T-cell (primary cell): Measurements from ENCODE around the gene GPR25. TPM values are rescaled to one million over a fixed set of nuclear protein-coding genes. Genes with fewer than 3 reads are reported as not detected.

Source experiments
- ATAC-seq, 4 experiments: fragments of 200-7000 bp in 3 of 4; fragments of 150-1000 bp in 1 of 4; cut with Tn5 transposase; replicated peaks in 1 of 4; 1 replicate in 3 of 4; 2 replicates in 1 of 4; pipeline ENCODE4 v1.10.0; 2021; ENCODE audit warnings: moderate library complexity in 3 of 4, mild to moderate bottlenecking in 2 of 4, moderate number of reproducible peaks in 1 of 4
- CTCF ChIA-PET, 2 donors: fragments of 300-600 bp; sonication (Branson Sonifier 250); formaldehyde crosslinking; loops; one replicate each; lab custom pipeline; 2022; ENCODE audit warnings: antibody characterized with exemption in 2 of 2; lab: Charles Lee
- POLR2A ChIA-PET, 2 donors: fragments of 300-600 bp; sonication (Branson Sonifier 250); formaldehyde crosslinking; loops; one replicate each; lab custom pipeline; 2022; ENCODE audit warnings: antibody characterized with exemption in 2 of 2; lab: Charles Lee
- DNase-seq, 35 experiments: peaks; one replicate each; pipeline versions ENCODE4 v3.0.0 to v3.0.0-alpha.2; 2013 to 2023
- H3K27ac ChIP-seq: one replicate; pipeline ENCODE4 v1.5.1; 2013; ENCODE audit warnings: low read length
- H3K27me3 ChIP-seq, 2 experiments: replicated peaks in 1 of 2; 1 replicate in 1 of 2; 2 replicates in 1 of 2; pipeline versions ENCODE4 v1.6.1 to v1.7.0; 2013; ENCODE audit warnings: low read length in 1 of 2, mixed read lengths in 1 of 2; ENCODE audit not compliant: control insufficient read depth in 2 of 2, insufficient read depth in 2 of 2; ENCODE audit errors: extremely low read depth in 1 of 2
- H3K36me3 ChIP-seq, 2 donors: 1 replicate in 1 of 2; 2 replicates in 1 of 2; pipeline versions ENCODE4 v1.6.1 to v1.7.0; 2013; ENCODE audit warnings: low read length in 1 of 2; ENCODE audit not compliant: control insufficient read depth in 2 of 2, insufficient read depth in 1 of 2; ENCODE audit errors: extremely low read depth in 1 of 2
- H3K4me1 ChIP-seq, 2 experiments: 1 replicate in 1 of 2; 2 replicates in 1 of 2; pipeline versions ENCODE4 v1.6.1 to v1.7.0; 2013; ENCODE audit warnings: low read length in 2 of 2, mixed read lengths in 1 of 2; ENCODE audit not compliant: insufficient read depth in 2 of 2, control insufficient read depth in 1 of 2; ENCODE audit errors: extremely low read depth in 1 of 2
- H3K4me3 ChIP-seq, 2 donors: 1 replicate in 1 of 2; 2 replicates in 1 of 2; pipeline versions ENCODE4 v1.5.1 to v1.7.0; 2013; ENCODE audit warnings: mild to moderate bottlenecking in 2 of 2, low read length in 1 of 2, moderate library complexity in 1 of 2; ENCODE audit not compliant: control insufficient read depth in 1 of 2; ENCODE audit errors: extremely low read depth in 1 of 2
- H3K9me3 ChIP-seq: 2 replicates; pipeline ENCODE4 v1.7.0; 2013
- H3K27ac Mint-ChIP-seq, 2 donors: one replicate each; pipeline ENCODE4 v1.8.0; 2020 to 2021; ENCODE audit warnings: mild to moderate bottlenecking in 2 of 2, mixed read lengths in 2 of 2
- H3K27me3 Mint-ChIP-seq, 2 donors: one replicate each; pipeline ENCODE4 v1.8.0; 2021 to 2022; ENCODE audit warnings: mixed read lengths in 2 of 2
- H3K36me3 Mint-ChIP-seq: one replicate; pipeline ENCODE4 v1.8.0; 2021; ENCODE audit warnings: mixed read lengths
- H3K4me1 Mint-ChIP-seq, 3 donors: one replicate each; pipeline ENCODE4 v1.8.0; 2020 to 2022; ENCODE audit warnings: mixed read lengths in 3 of 3, mild to moderate bottlenecking in 1 of 3
- H3K4me3 Mint-ChIP-seq, 3 donors: one replicate each; pipeline ENCODE4 v1.8.0; 2020 to 2022; ENCODE audit warnings: mild to moderate bottlenecking in 3 of 3, mixed read lengths in 3 of 3, moderate library complexity in 3 of 3
- H3K9me3 Mint-ChIP-seq, 3 donors: one replicate each; pipeline ENCODE4 v1.8.0; 2020 to 2022; ENCODE audit warnings: mixed read lengths in 3 of 3
- WGBS: methylation state at CpG from one replicate; pipeline ENCODE4 v1.1.5; 2013; ENCODE audit warnings: missing lambda C conversion rate; ENCODE audit not compliant: insufficient coverage; 5-methylcytosine and 5-hydroxymethylcytosine counted together
- total RNA-seq, 35 experiments: library from RNA in 6 of 35; stranded (reverse) in 6 of 35; fragments of 120-200 nt in 1 of 35; gene quantifications; one replicate each; pipeline versions ENCODE4 v1.2.1 to v1.2.4 and lab custom pipeline; 2013 to 2026

Gene GPR25
- total RNA-seq, 5 donors from 2014 or later (not counting 1 experiment from before 2014, with no cell fraction given): 1.2 to 6.7 (median 1.8) TPM

DNA sequence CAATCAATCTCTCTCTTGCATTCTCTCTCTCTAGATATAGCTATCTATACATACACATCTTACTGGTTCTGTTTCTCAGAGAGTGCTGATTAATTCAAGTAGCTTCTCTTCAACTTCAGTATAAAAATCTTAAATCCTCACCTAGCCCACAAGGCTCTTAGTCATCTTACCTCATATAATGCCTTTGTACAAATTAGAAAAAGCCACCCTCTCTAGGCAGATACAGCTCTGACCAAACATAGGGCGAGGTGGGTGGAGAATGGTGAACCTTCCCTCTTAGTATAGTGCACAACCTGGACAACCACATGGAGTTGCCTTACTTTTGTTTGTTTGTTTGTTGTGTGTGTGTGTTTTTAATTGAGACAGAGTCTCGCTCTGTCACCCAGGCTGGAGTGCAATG, 16.8 kb downstream of the GPR25 start:
- 100% methylated on average over 1 of the region's 2 CpGs for WGBS
- peaks cover 9 to 71% of the 10 kb centered on the region in 2 experiments for H3K4me1 ChIP-seq
- H3K27ac Mint-ChIP-seq: peak overlapping the region; percentile 45 to 71
- no peaks in the 10 kb centered on the region for H3K36me3 Mint-ChIP-seq
- no peak for ATAC-seq
- peaks cover 46 to 63% (median 57%) of the 10 kb centered on the region in 3 donors for H3K4me1 Mint-ChIP-seq
- no peak overlapping the region for H3K27ac ChIP-seq
- H3K36me3 ChIP-seq: no peaks in the 10 kb centered on the region
- ChIA-PET CTCF (interaction anchor here in 1 of 2 donors (0.8 to 1.6 kb wide), 3 partner anchors 14 to 82 kb away, joined by 3 to 7 read pairs (median 5); no protein-coding TSS in a partner anchor), POLR2A (interaction anchor here (0.6 kb wide), 2 partner anchors 13 to 19 kb away, joined by 3 read pairs; no protein-coding TSS in a partner anchor)
- H3K4me3 ChIP-seq: no peak overlapping the region
- H3K9me3 ChIP-seq: no peaks in the 10 kb centered on the region
- peak overlapping the region; percentile 22 to 73 (median 26) for H3K4me3 Mint-ChIP-seq
- no peak for DNase-seq
- no peaks in the 10 kb centered on the region for H3K9me3 Mint-ChIP-seq
- H3K27me3 Mint-ChIP-seq: peaks cover 25 to 26% of the 10 kb centered on the region in 2 donors
- peaks cover 5 to 35% of the 10 kb centered on the region in 2 experiments for H3K27me3 ChIP-seq

DNA sequence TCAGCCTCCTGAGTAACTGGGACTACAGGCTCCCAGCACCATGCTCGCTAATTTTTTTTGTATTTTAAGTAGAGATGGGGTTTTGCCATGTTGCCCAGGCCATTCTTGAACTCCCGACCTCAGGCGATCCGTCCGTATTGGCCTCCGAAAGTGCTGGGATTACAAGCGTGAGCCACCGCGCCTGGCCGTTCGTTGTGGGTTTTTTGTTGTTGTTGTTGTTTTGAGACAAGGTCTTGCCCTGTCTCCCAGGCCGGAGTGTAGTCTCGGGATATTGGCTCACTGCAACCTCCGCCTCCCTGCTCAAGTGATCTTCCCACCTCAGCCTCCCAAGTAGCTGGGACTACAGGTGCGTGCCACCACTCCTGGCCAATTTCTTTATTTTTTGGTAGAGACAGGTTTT, 17.2 kb downstream of the GPR25 start:
- H3K27me3 Mint-ChIP-seq: peaks cover 25 to 26% of the 10 kb centered on the region in 2 donors
- no peaks in the 10 kb centered on the region for H3K9me3 ChIP-seq
- peak overlapping the region in 2 of 3 donors; percentile 73 for H3K4me3 Mint-ChIP-seq
- H3K4me1 Mint-ChIP-seq: peaks cover 46 to 61% (median 57%) of the 10 kb centered on the region in 3 donors
- no peaks in the 10 kb centered on the region for H3K36me3 ChIP-seq
- no peak for ATAC-seq
- no peak for DNase-seq
- no peaks in the 10 kb centered on the region for H3K9me3 Mint-ChIP-seq
- no peak overlapping the region for H3K4me3 ChIP-seq
- peaks cover 5 to 40% of the 10 kb centered on the region in 2 experiments for H3K27me3 ChIP-seq
- ChIA-PET CTCF (interaction anchor here in 1 of 2 donors (0.8 to 1.6 kb wide), 3 partner anchors 14 to 82 kb away, joined by 3 to 7 read pairs (median 5); no protein-coding TSS in a partner anchor), POLR2A (interaction anchor here in 1 of 2 donors (0.6 kb wide), 1 partner anchor 18 kb away, joined by 3 read pairs; no protein-coding TSS in a partner anchor)
- H3K27ac Mint-ChIP-seq: no peak overlapping the region
- H3K36me3 Mint-ChIP-seq: no peaks in the 10 kb centered on the region
- peaks cover 9 to 67% of the 10 kb centered on the region in 2 experiments for H3K4me1 ChIP-seq
- no peak overlapping the region for H3K27ac ChIP-seq
- 84% methylated on average over 5 of the region's 15 CpGs for WGBS

DNA sequence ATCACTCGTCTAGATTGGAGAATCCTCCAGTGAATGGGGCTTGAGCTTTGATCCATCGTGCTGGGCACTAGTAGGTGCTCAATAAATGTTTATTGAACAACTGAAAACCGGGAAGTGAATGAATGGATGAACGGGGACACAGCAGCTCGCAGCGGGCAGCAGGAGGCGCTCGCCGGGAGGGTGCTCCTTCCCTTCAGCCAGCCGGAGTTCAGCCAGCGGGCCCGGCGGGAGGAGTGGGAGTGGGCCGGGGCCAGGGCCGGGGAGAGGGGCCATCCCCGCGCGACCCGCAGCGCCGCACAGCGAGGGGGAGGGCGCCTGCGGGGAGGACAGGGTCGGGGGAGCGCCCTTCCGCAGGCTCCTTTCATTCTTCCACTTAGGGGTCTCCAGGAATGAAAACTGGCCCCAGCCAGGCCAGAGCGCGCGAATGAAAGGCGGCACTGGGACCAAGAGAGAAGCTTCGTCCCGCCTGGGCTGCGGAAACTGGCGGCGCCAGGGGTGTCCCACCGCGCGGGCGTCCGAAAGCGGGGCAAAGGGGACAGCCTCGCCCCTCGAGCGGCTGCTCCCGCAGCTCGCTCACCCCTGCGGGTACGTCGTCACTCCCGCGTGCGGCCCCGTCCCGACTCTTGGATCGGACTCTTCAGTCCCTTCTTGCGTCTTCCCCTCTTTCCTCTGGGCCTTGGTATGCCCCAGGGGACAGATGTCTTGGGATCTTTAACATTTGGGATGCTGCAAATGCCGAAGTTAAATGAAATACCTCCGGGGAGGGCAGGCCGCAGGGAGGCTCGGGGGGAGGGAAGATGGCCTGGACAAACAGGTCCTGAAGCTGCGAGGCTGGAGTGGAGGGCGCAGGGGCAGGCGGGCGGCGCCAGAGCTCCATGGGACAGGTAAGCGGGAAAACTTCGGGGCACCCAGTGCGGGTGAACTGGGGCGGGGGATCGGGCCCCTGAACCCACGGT, 18.3 kb downstream of the GPR25 start:
- Mint-ChIP-seq H3K4me1 (peaks cover 46 to 53% (median 51%) of the 10 kb centered on the region in 3 donors), H3K36me3 (no peaks in the 10 kb centered on the region), H3K27me3 (peaks cover 25 to 26% of the 10 kb centered on the region in 2 donors), H3K4me3 (peak overlapping the region; percentile 66 to 73 (median 73)), H3K9me3 (no peaks in the 10 kb centered on the region), H3K27ac (peak overlapping the region in 1 of 2 donors; percentile 58)
- ChIA-PET CTCF (interaction anchor here in 1 of 2 donors (1.3 kb wide), 1 partner anchor 14 kb away, joined by 3 read pairs; no protein-coding TSS in a partner anchor), POLR2A (interaction anchor here in 1 of 2 donors (0.5 to 0.6 kb wide), 3 partner anchors 15 to 700 kb away, joined by 3 to 6 read pairs (median 4); no protein-coding TSS in a partner anchor)
- Histone ChIP-seq H3K27me3 (peaks cover 5 to 49% of the 10 kb centered on the region in 2 experiments), H3K9me3 (no peaks in the 10 kb centered on the region), H3K4me3 (peak overlapping the region; percentile 53 to 81), H3K36me3 (no peaks in the 10 kb centered on the region), H3K4me1 (peaks cover 9 to 62% of the 10 kb centered on the region in 2 experiments), H3K27ac (no peak overlapping the region)
- ATAC-seq (peak in 2 of 4 experiments; percentile 13 to 34), DNase-seq (peak in 2 of 35 experiments; percentile 17 to 44)
- 9% methylated on average over 56 of the region's 72 CpGs for WGBS

DNA sequence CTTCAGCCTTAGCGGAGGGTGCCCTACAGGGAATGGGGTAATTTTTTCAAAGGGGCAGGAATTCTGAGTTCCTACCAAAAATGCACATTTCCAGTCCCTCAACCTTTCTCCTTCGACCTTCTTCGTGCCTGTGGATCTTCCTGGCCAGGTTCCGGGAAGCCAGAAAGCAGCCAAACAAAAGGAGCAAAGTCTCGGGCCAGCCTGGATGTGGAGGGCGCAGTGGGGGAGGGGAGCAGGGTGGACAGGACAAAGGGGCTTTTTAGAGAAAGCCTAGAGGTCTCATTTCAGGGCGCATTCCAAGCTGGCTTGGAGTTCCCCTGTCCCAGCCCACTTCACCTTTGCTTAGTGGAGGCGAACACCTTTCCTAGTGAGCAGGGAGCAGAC, 19.0 kb downstream of the GPR25 start:
- WGBS: 40% methylated on average over 1 of the region's 8 CpGs
- H3K4me3 Mint-ChIP-seq: peak overlapping the region; percentile 66 to 73 (median 73)
- H3K27ac ChIP-seq: no peak overlapping the region
- H3K27ac Mint-ChIP-seq: peak overlapping the region in 1 of 2 donors; percentile 48
- H3K27me3 ChIP-seq: peaks cover 5 to 52% of the 10 kb centered on the region in 2 experiments
- H3K36me3 ChIP-seq: no peaks in the 10 kb centered on the region
- peaks cover 9 to 57% of the 10 kb centered on the region in 2 experiments for H3K4me1 ChIP-seq
- H3K9me3 ChIP-seq: no peaks in the 10 kb centered on the region
- POLR2A ChIA-PET: interaction anchor here in 1 of 2 donors (0.5 to 0.6 kb wide), 2 partner anchors 47 to 701 kb away, joined by 4 to 6 read pairs; no protein-coding TSS in a partner anchor
- DNase-seq (no peak), ATAC-seq (no peak)
- CTCF ChIA-PET: no interaction called here
- no peaks in the 10 kb centered on the region for H3K9me3 Mint-ChIP-seq
- peak overlapping the region; percentile 53 to 81 for H3K4me3 ChIP-seq
- H3K36me3 Mint-ChIP-seq: no peaks in the 10 kb centered on the region
- H3K4me1 Mint-ChIP-seq: peaks cover 46 to 51% (median 47%) of the 10 kb centered on the region in 3 donors
- H3K27me3 Mint-ChIP-seq: peaks cover 25 to 26% of the 10 kb centered on the region in 2 donors

DNA sequence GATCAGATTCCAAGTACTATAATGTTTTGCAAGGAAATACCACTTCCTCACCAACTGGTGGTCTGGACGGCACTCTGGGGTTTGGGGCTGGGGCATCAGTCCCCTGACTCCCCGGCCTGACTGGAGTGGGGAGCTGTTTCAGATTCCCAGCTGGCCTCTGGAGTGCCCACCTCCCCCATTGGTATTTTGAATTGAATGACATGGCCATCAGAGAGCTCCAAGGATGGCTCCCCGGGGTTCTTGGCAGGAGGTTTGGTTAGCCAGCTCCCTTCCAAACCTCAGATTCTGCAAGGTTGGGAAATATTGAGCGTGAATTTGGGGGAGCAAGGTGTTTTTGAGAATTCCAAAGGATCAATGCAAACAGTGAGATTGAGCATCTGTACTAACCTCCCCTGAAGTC, 19.8 kb downstream of the GPR25 start:
- Histone ChIP-seq H3K27ac (no peak overlapping the region), H3K4me1 (peaks cover 9 to 49% of the 10 kb centered on the region in 2 experiments), H3K27me3 (peaks cover 5 to 58% of the 10 kb centered on the region in 2 experiments), H3K4me3 (no peak overlapping the region), H3K9me3 (no peaks in the 10 kb centered on the region), H3K36me3 (no peaks in the 10 kb centered on the region)
- no peaks in the 10 kb centered on the region for H3K9me3 Mint-ChIP-seq
- H3K27ac Mint-ChIP-seq: no peak overlapping the region
- ATAC-seq (no peak), DNase-seq (no peak)
- ChIA-PET CTCF (interaction anchor here in 1 of 2 donors (0.6 kb wide), 1 partner anchor 23 kb away, joined by 3 read pairs; no protein-coding TSS in a partner anchor), POLR2A (no interaction called here)
- H3K4me1 Mint-ChIP-seq: peaks cover 41 to 45% (median 45%) of the 10 kb centered on the region in 3 donors
- peak overlapping the region in 1 of 3 donors; percentile 73 for H3K4me3 Mint-ChIP-seq
- H3K36me3 Mint-ChIP-seq: no peaks in the 10 kb centered on the region
- 62% methylated on average over 2 of the region's 4 CpGs for WGBS
- H3K27me3 Mint-ChIP-seq: peaks cover 26 to 29% of the 10 kb centered on the region in 2 donors

DNA sequence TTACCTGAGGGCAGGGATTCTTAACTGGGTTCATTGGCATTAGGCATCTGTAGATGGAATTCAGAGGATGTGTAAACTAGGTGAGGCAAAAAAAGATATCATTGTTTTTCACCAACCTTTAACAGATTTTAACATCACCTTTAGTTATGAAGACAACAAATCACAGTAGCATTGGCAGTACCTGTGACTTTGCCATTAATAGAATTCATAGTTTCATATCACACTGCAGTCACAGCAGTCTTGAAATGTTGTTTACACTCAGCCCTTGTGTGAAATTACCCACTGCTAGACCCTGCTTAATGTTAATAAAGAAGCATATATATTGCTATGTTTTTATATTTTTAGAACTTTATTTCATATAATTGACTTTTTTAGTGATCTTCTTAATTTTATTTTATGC, 20.2 kb downstream of the GPR25 start:
- Histone ChIP-seq H3K27me3 (peaks cover 5 to 59% of the 10 kb centered on the region in 2 experiments), H3K4me1 (peaks cover 8 to 45% of the 10 kb centered on the region in 2 experiments), H3K36me3 (no peaks in the 10 kb centered on the region), H3K9me3 (no peaks in the 10 kb centered on the region), H3K4me3 (no peak overlapping the region), H3K27ac (no peak overlapping the region)
- Mint-ChIP-seq H3K4me1 (peaks cover 37 to 41% (median 41%) of the 10 kb centered on the region in 3 donors), H3K27me3 (peaks cover 26 to 33% of the 10 kb centered on the region in 2 donors), H3K36me3 (no peaks in the 10 kb centered on the region), H3K9me3 (no peaks in the 10 kb centered on the region), H3K4me3 (peak overlapping the region in 1 of 3 donors; percentile 73), H3K27ac (no peak overlapping the region)
- CTCF ChIA-PET: no interaction called here
- POLR2A ChIA-PET: interaction anchor here in 1 of 2 donors (0.6 kb wide), 1 partner anchor 11 kb away, joined by 3 read pairs; no protein-coding TSS in a partner anchor
- DNase-seq: no peak
- ATAC-seq: no peak
